Loucy (cell line): ENCODE results near the gene RPL9.
"Not testable (repeated sequence)": the region's sequence is repeated elsewhere in the genome, so short reads cannot be mapped to it uniquely, and the experiment has no call there.

Experiments
- CTCF ChIP-seq: fragments of 200-600 bp; sonication (generic); conservative IDR thresholded peaks from 2 replicates; pipeline ENCODE4 v1.5.1; 2014; ENCODE audit warnings: mild to moderate bottlenecking, antibody characterized with exemption, low read length
- EZH2phosphoT487 ChIP-seq: fragments of 200-600 bp; IDR thresholded peaks from 2 replicates; pipeline ENCODE4 v1.6.1; 2018; ENCODE audit warnings: antibody characterized with exemption, mild to moderate bottlenecking, moderate library complexity, borderline replicate concordance

- TF ChIP-seq CTCF, EZH2phosphoT487: not testable (repeated sequence)
Observed at GRCh38 chr4:39411561-39411960, 47.2 kb downstream of the RPL9 start.
